Measurements from ENCODE around the gene C4orf36. TPM values are rescaled to one million over a fixed set of nuclear protein-coding genes. Genes with fewer than 3 reads are reported as not detected.

C4orf36 gene
- total RNA-seq (2.8 and 6.3 TPM in 2 replicates), polyA plus RNA-seq (0.98 and 1.5 TPM in 2 replicates), polyA minus RNA-seq (ENCODE audit: low replicate concordance) (not detected in 2 replicates)
- 0.84 and 1.2 TPM in 2 replicates for polyA plus RNA-seq (2012)

- peak within 1 kb of the TSS; percentile 70 for H3K27ac ChIP-seq (ENCODE audit: insufficient read depth, low read length)
- peaks cover 2% of the 10 kb centered on the region for H3K4me1 ChIP-seq (ENCODE audit: control insufficient read depth, extremely low read depth, insufficient read depth, low read length)
- TF ChIP-seq CTCF (conservative IDR thresholded peaks at IDR 0.05 in 1 of 2, IDR thresholded peaks at IDR 0.05 in 1 of 2; ENCODE audit: low read depth in 1 of 2, low read length in 2 of 2) (no peak), EZH2 (IDR thresholded peaks at IDR 0.05; ENCODE audit: low read length, missing control alignments) (no peak)
- peak within 1 kb of the TSS; percentile 72 to 86 (median 76) for H3K4me3 ChIP-seq (replicated peaks in 1 of 4; ENCODE audit: control extremely low read depth in 1 of 4, insufficient read depth in 1 of 4, low read depth in 3 of 4, low read length in 4 of 4)
- peak within 1 kb of the TSS; percentile 94 for H2AFZ ChIP-seq (ENCODE audit: low read length)
- H3K36me3 ChIP-seq (ENCODE audit: control insufficient read depth, insufficient read depth, low read length), result no peaks in the 10 kb centered on the region
- no peaks in the 10 kb centered on the region for H3K9me3 ChIP-seq (ENCODE audit: control insufficient read depth, insufficient read depth, low read depth, low read length)
- peak within 1 kb of the TSS; percentile 71 for H3K9ac ChIP-seq (ENCODE audit: insufficient read depth, low read length)
- no peaks in the 10 kb centered on the region for H3K79me2 ChIP-seq (ENCODE audit: control insufficient read depth, insufficient read depth, low read length)
- peak; percentile 45 to 48 for DNase-seq (ENCODE audit: low read depth in 2 of 2)
- no peaks in the 10 kb centered on the region for H4K20me1 ChIP-seq (ENCODE audit: control insufficient read depth, extremely low read depth, insufficient read depth, low read length)
- no peaks in the 10 kb centered on the region for H3K27me3 ChIP-seq (ENCODE audit: control insufficient read depth, insufficient read depth, low read length)
- H3K4me2 ChIP-seq (ENCODE audit: extremely low read depth, insufficient read depth, low read length), result peak within 1 kb of the TSS; percentile 97
Measured at GRCh38 chr4:86891762-86892635, at the start of gene C4orf36. Gene C4orf36, minus strand, starts transcription at chr4:86892422. Its CDS starts 902 bp downstream, at chr4:86891520.

- no peaks in the 10 kb centered on the region for H3K36me3 ChIP-seq (ENCODE audit: control insufficient read depth, insufficient read depth, low read length)
- no peak for DNase-seq (ENCODE audit: low read depth in 2 of 2)
- H3K9me3 ChIP-seq (ENCODE audit: control insufficient read depth, insufficient read depth, low read depth, low read length), result no peaks in the 10 kb centered on the region
- no peak overlapping the region for H3K4me3 ChIP-seq (replicated peaks in 1 of 4; ENCODE audit: control extremely low read depth in 1 of 4, insufficient read depth in 1 of 4, low read depth in 3 of 4, low read length in 4 of 4)
- no peak overlapping the region for H3K9ac ChIP-seq (ENCODE audit: insufficient read depth, low read length)
- no peak overlapping the region for H3K27ac ChIP-seq (ENCODE audit: insufficient read depth, low read length)
- TF ChIP-seq CTCF (conservative IDR thresholded peaks at IDR 0.05 in 1 of 2, IDR thresholded peaks at IDR 0.05 in 1 of 2; ENCODE audit: low read depth in 1 of 2, low read length in 2 of 2), result no peak
- peaks cover 19% of the 10 kb centered on the region for H3K79me2 ChIP-seq (ENCODE audit: control insufficient read depth, insufficient read depth, low read length)
- H4K20me1 ChIP-seq (ENCODE audit: control insufficient read depth, extremely low read depth, insufficient read depth, low read length), result no peaks in the 10 kb centered on the region
- no peak overlapping the region for H3K4me2 ChIP-seq (ENCODE audit: extremely low read depth, insufficient read depth, low read length)
- no peak overlapping the region for H2AFZ ChIP-seq (ENCODE audit: low read length)
- H3K4me1 ChIP-seq (ENCODE audit: control insufficient read depth, extremely low read depth, insufficient read depth, low read length), result peaks cover 2% of the 10 kb centered on the region
- no peaks in the 10 kb centered on the region for H3K27me3 ChIP-seq (ENCODE audit: control insufficient read depth, insufficient read depth, low read length)
Measured at GRCh38 chr4:86940920-86941460, 48.8 kb upstream of the C4orf36 start.

GRCh38 chr4:86939729-86940575, 47.7 kb upstream of the C4orf36 start:
- Histone ChIP-seq H3K4me2 (ENCODE audit: extremely low read depth, insufficient read depth, low read length) (no peak overlapping the region), H3K9ac (ENCODE audit: insufficient read depth, low read length) (no peak overlapping the region), H3K27me3 (ENCODE audit: control insufficient read depth, insufficient read depth, low read length) (no peaks in the 10 kb centered on the region), H3K36me3 (ENCODE audit: control insufficient read depth, insufficient read depth, low read length) (no peaks in the 10 kb centered on the region), H3K79me2 (ENCODE audit: control insufficient read depth, insufficient read depth, low read length) (peaks cover 21% of the 10 kb centered on the region), H4K20me1 (ENCODE audit: control insufficient read depth, extremely low read depth, insufficient read depth, low read length) (no peaks in the 10 kb centered on the region), H3K4me1 (ENCODE audit: control insufficient read depth, extremely low read depth, insufficient read depth, low read length) (peaks cover 2% of the 10 kb centered on the region), H3K4me3 (replicated peaks in 1 of 4; ENCODE audit: control extremely low read depth in 1 of 4, insufficient read depth in 1 of 4, low read depth in 3 of 4, low read length in 4 of 4) (no peak overlapping the region), H2AFZ (ENCODE audit: low read length) (no peak overlapping the region), H3K9me3 (ENCODE audit: control insufficient read depth, insufficient read depth, low read depth, low read length) (no peaks in the 10 kb centered on the region), H3K27ac (ENCODE audit: insufficient read depth, low read length) (no peak overlapping the region)
- TF ChIP-seq CTCF (conservative IDR thresholded peaks at IDR 0.05 in 1 of 2, IDR thresholded peaks at IDR 0.05 in 1 of 2; ENCODE audit: low read depth in 1 of 2, low read length in 2 of 2) (no peak), EZH2 (IDR thresholded peaks at IDR 0.05; ENCODE audit: low read length, missing control alignments) (no peak)
- DNase-seq (ENCODE audit: low read depth in 2 of 2), result peak in 1 of 2 donors; percentile 49
